H54 (cell line): ENCODE data around the gene RHCE.
"Not testable (repeated sequence)": the region's sequence is repeated elsewhere in the genome, so short reads cannot be mapped to it uniquely, and the experiment has no call there.

Source experiments
- DNase-seq: peaks from one replicate; pipeline ENCODE4 v3.0.0; 2011; ENCODE audit warnings: low spot score, mixed read lengths; ENCODE audit not compliant: insufficient read length
- FAIRE-seq: peaks from 3 replicates; lab custom pipeline; 2011; peaks lifted over from hg19 to GRCh38; lab: Jason Lieb, UNC
- POLR2A ChIP-seq: IDR thresholded peaks from 2 replicates; pipeline ENCODE4 v1.6.1; 2011; ENCODE audit warnings: low read depth, mild to moderate bottlenecking, low read length

Gene RHCE

DNA sequence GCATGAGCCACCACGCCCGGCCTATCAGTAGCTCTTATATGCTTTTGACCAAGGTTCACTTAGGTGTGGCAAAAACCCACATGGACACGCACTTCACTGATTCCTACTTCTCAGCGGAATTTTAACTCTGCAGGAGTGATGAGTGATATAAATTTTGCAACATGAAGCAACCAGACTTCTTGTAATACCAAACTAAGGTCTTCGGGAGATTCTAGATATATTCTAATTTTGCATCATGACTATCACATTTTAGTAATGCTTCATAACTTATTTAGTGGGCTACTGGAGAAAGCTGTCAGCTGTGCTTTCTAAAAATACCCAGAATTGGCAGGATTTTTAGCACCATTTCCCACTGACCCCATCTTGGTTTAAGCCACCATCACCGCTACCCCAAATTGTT is 27.8 kb downstream of the RHCE start:
- DNase-seq (no peak), FAIRE-seq (no peak)
- TF ChIP-seq POLR2A = no peak

GRCh38 chr1:25389721-25390120 is 30.9 kb downstream of the RHCE start:
- not testable (repeated sequence) for DNase-seq, FAIRE-seq

DNA sequence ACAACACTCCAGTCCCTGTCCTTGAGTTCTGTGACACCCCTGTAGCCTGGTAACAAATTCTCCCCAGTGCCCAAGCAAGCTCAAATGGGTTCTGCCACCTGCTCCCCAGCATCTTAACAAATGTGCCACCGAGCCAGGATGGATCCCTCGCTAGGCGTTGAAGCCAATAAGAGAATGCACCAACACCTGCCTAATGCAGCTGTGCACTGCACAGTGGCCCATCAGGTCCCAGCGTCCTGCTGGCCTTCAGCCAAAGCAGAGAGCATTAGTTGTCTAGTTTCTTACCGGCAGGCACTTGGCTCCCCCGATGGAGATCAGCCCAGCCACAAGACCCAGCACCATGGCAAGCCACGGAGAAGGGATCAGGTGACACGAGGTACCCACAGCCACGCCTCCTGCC is 31.9 kb downstream of the RHCE start:
- not testable (repeated sequence) for DNase-seq, FAIRE-seq

DNA sequence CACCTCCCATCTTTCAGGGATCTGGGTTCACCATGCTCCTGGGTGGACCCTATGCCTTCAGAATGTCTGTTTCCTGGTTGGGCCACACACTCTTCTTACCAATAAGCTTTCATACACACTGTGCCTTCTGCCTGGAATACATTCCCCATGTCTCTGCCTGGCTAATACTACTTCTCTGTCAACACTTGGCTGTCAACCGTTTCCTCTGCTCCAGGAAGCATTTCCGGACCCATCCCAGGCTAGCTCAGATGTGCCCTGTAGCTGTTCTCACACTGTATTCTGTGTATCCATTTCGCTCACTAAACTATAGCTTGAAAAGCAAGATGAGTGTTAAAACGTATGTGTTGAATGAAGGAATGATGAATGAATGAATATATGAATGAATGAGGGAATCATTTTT is 33.5 kb downstream of the RHCE start:
- not testable (repeated sequence) for FAIRE-seq

GRCh38 chr1:25383875-25384274 is 36.8 kb downstream of the RHCE start:
- not testable (repeated sequence) for FAIRE-seq

More for the DNA sequence above, 33.5 kb downstream of the RHCE start:
- not testable (repeated sequence) for DNase-seq

DNA sequence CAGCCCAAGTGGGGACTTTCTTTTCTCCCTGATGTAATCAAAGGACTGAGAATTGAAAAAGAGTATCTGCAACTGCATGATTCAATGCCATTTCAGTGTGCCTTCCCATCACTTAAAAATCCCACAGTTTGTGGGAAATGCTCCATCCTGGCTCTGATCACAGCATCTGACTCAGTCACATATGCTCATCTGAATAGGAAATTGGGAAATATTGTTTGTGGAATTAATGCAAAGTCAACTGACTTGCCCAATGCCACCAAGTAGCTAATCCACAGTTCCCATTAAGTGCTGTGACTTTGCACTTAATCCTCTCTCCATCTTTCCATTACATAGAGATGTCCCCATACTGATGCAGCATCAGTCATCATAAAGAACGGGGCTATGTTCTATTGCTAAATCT is 37.5 kb downstream of the RHCE start:
- not testable (repeated sequence) for FAIRE-seq, DNase-seq

More at GRCh38 chr1:25383875-25384274, 36.8 kb downstream of the RHCE start:
- DNase-seq = not testable (repeated sequence)

DNA sequence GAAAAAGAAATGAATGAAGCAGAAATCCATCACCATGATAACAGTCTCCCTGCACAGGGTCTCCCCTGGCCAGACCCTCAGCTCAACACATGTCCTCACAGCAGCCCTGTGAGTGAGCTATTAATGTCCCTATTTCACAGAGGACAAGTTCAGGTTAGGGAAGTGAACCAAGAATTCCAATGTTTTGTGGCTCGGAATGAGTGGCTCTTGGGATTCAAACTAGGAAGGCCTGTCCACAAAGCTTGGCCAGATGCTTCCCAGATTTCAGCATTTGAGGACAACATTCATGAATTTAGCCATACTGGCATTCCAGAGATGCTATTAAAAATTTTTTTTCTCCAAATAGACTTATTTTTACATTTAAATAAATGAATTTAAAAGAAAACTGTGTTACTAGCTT is 38.1 kb downstream of the RHCE start:
- FAIRE-seq = not testable (repeated sequence)

GRCh38 chr1:25378367-25378766 is 42.3 kb downstream of the RHCE start:
- not testable (repeated sequence) for FAIRE-seq

More for the DNA sequence above, 38.1 kb downstream of the RHCE start:
- DNase-seq = not testable (repeated sequence)

DNA sequence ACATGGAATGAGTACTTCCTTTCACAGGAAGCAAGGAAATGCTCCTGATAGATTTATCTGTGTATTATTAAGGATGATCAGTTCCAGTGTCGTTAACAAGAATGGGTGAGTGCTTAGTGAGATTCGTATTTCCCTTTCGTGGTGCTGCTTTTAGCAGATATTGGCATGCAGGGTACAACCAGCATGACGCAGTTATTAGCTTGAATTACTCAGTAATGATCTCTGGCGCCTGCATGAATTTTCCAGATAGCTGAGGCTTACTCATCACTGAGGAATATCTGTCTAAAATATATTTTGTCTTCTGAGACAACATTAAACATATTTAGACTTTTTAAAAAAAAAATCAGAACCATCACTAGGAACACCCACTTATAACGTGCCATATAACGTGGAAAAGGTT is 48.9 kb downstream of the RHCE start:
- FAIRE-seq = peak; percentile 45
- not testable (repeated sequence) for DNase-seq

More at GRCh38 chr1:25378367-25378766, 42.3 kb downstream of the RHCE start:
- not testable (repeated sequence) for DNase-seq

- not testable (repeated sequence) for FAIRE-seq, DNase-seq
Observed at GRCh38 chr1:25369691-25370271, 50.8 kb downstream of the RHCE start.

GRCh38 chr1:25369241-25369640 is 51.4 kb downstream of the RHCE start:
- FAIRE-seq (no peak), DNase-seq (no peak)
- TF ChIP-seq POLR2A = no peak

DNA sequence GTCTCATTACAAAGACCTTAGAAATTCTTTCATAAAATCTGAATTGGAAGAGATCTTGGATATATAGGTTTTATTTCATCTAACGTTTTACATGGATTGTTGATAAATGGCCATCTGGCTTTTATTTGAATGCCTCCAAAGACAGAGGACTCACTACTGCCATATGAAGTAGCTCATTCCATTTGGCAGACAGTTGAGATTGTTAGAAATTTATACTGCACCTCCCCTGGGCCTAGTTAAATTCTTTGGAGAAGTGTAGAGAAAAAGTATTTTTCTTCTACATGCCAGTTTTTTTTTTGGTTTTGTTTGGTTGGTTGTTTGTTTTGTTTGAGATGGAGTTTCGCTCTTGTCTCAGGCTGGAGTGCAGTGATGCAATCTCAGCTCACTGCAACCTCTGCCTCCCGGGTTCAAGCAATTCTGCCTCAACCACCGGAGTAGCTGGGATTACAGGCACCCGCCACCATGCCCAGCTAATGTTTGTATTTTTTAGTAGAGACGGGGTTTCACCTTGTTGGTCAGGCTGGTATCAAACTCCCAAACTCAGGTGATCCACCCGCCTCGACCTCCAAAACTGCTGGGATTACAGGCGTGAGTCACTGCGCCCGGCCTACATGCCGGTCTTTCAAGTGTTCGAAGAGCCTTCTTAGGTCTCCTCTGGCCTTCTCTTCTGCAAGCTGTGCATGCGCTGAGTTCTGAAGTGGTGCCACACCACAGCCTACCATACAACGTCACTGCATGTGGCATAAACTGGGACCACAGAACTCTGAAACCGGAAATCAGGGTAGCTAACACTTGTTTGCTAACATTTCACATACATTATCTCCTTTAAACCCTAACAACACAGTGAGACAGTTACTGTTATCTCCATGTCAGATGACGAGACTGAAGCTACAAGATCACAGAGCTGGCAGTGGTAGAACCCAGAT is 57.7 kb downstream of the RHCE start:
- not testable (repeated sequence) for DNase-seq
- FAIRE-seq = peak; percentile 86

DNA sequence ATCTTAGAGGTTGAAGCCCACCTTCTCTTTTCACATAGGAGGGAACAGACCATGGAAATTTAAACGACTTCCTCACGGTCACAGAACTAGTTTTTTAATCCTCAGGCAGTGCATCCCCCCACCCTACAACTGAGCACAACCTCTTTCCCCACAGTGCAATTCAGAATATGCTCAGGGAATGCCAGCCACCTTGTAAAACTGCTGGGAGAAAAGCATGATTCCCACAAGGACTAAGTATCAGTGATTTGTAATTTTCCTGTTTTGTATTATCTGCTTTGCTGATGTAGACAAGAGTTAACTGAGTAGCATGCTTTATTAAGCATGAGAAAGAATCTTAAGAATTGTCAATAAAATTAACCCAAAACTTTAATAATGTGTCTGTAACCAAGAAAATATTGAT is 58.7 kb downstream of the RHCE start:
- no peak for TF ChIP-seq POLR2A
- DNase-seq = no peak
- no peak for FAIRE-seq

DNA sequence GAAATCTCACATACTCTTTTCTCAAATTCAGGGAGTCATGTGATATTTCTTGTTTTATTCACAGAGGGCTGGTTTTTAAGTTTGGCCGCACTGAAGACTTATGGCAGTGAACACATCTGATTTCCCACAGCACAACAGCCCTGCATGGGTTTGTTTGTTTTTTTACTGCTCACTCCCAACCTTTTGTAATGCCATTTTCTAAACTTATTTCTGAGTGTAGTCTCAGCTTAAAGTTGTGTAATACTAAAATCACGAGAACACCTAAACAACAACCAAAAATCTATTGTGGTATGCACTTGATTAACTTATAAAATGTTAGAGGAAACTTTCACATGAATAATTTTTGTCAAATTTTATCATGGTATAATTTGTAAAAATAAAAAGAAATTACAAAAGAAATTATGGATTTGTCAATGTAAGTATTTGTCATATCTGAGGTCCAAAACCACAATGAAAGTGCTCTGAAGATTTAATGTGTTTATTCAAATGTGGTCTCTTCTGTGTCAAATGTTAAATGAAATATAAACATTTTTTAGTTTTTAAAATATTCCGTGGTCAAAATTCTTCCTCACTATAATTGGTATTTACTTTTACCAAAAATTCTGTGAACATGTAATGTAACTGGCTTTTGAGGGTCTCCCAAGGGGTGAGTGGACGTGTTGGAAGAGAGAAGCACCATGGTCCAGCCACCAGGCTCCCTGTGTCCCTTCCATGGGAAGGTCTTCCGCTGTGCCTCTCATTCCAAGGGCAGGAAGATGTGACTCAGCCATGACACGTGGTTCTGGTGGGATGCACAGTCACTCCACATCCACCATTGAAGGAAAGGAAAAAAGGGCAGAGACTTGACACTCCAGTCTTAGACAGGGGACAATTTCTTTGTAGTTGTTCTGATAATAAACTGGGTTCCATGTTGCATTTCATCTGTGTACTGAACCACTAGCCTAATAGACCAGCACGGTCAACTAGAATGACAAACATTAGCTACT is 59.7 kb downstream of the RHCE start:
- peak; percentile 90 for FAIRE-seq
- no peak for TF ChIP-seq POLR2A
- peak; percentile 32 for DNase-seq
